Lower leg skin (tissue), 4 donors: Measurements from ENCODE around the gene ARMH3. TPM values are rescaled to one million over a fixed set of nuclear protein-coding genes. Genes with fewer than 3 reads are reported as not detected.

Experiments
- DNase-seq, 2 donors: peaks; one replicate each; pipeline ENCODE4 v3.0.0-alpha.2; 2019; ENCODE audit warnings: low spot score in 2 of 2
- H3K4me3 ChIP-seq: fragments of 200-600 bp; sonication (generic); 2 replicates; pipeline ENCODE4 v1.5.1; 2017; ENCODE audit warnings: mild to moderate bottlenecking, low read depth; ENCODE audit not compliant: poor library complexity, severe bottlenecking
- CTCF ChIP-seq, 3 donors: fragments of 450-650 bp; IDR thresholded peaks; one replicate each; pipeline ENCODE4 v1.5.1; 2016; ENCODE audit warnings: antibody characterized with exemption in 3 of 3, mild to moderate bottlenecking in 3 of 3, moderate library complexity in 2 of 3
- POLR2A ChIP-seq, 2 donors: fragments of 450-650 bp; IDR thresholded peaks; one replicate each; pipeline ENCODE4 v1.6.1; 2016 to 2017; ENCODE audit warnings: antibody characterized with exemption in 2 of 2, mild to moderate bottlenecking in 1 of 2, moderate library complexity in 1 of 2
- WGBS, 2 donors: methylation state at CpG; one replicate each; pipeline ENCODE4 v1.1.5; 2018; 5-methylcytosine and 5-hydroxymethylcytosine counted together
- intact Hi-C: fragments of 100-400 bp; cut with DNase I; formaldehyde crosslinking; loops from one replicate; pipeline ENCODE4 v1.15.0; 2023; ENCODE audit warnings: low total_unique reads
- total RNA-seq, 4 donors: library from RNA; depleted of rRNA; stranded (reverse); fragments of >200 nt; gene quantifications; one replicate each; pipeline ENCODE4 v1.1.0, GENCODE V29; 2016

Gene ARMH3
- total RNA-seq, 4 donors from 2014 or later, result 15.2 to 57.4 (median 16.9) TPM

GRCh38 chr10:101939008-101939648 is 116.8 kb downstream of the ARMH3 start:
- TF ChIP-seq CTCF (IDR thresholded peaks at IDR 0.05), result no peak
- no peak for TF ChIP-seq POLR2A (IDR thresholded peaks at IDR 0.05)
- intact Hi-C loops, result no loop called here
- DNase-seq, result no peak
- WGBS, 2 donors, result 56 to 63% methylated on average over 3 of the region's 3 CpGs
- H3K4me3 ChIP-seq, result no peak overlapping the region

GRCh38 chr10:101938305-101939007 is 117.5 kb downstream of the ARMH3 start:
- 73 to 84% methylated on average over 3 of the region's 3 CpGs for WGBS, 2 donors
- H3K4me3 ChIP-seq, result no peak overlapping the region
- DNase-seq, result no peak
- intact Hi-C loops, result loop anchor here (1.0 kb wide), 1 partner anchor 27 kb away; no protein-coding TSS in a partner anchor
- TF ChIP-seq CTCF (IDR thresholded peaks at IDR 0.05) (no peak), POLR2A (IDR thresholded peaks at IDR 0.05) (no peak)

- intact Hi-C loops, result no loop called here
- no peak for TF ChIP-seq POLR2A (IDR thresholded peaks at IDR 0.05)
- no peak for TF ChIP-seq CTCF (IDR thresholded peaks at IDR 0.05)
- no peak overlapping the region for H3K4me3 ChIP-seq
- 92 to 98% methylated on average over 2 of the region's 2 CpGs for WGBS, 2 donors
- no peak for DNase-seq
Observed at GRCh38 chr10:101935431-101935830, 120.5 kb downstream of the ARMH3 start.

GRCh38 chr10:101934686-101935305 is 121.2 kb downstream of the ARMH3 start:
- H3K4me3 ChIP-seq, result no peak overlapping the region
- 83 to 92% methylated on average over 3 of the region's 3 CpGs for WGBS, 2 donors
- intact Hi-C loops, result no loop called here
- TF ChIP-seq POLR2A (IDR thresholded peaks at IDR 0.05), result no peak
- DNase-seq, result no peak

GRCh38 chr10:101933976-101934375 is 122.0 kb downstream of the ARMH3 start:
- WGBS, 2 donors, result 85 to 89% methylated on average over 4 of the region's 4 CpGs
- DNase-seq, result no peak
- intact Hi-C loops, result no loop called here
- TF ChIP-seq POLR2A (IDR thresholded peaks at IDR 0.05) (no peak), CTCF (IDR thresholded peaks at IDR 0.05) (no peak)
- H3K4me3 ChIP-seq, result no peak overlapping the region

GRCh38 chr10:101932183-101932582 is 123.8 kb downstream of the ARMH3 start:
- 75 to 90% methylated on average over 4 of the region's 4 CpGs for WGBS, 2 donors
- intact Hi-C loops, result no loop called here
- TF ChIP-seq CTCF (IDR thresholded peaks at IDR 0.05) (no peak), POLR2A (IDR thresholded peaks at IDR 0.05) (no peak)
- no peak overlapping the region for H3K4me3 ChIP-seq
- DNase-seq, result no peak
